Neural crest cell (in vitro differentiated cells): ENCODE results near the gene HAUS2. TPM values are rescaled to one million over a fixed set of nuclear protein-coding genes. Genes with fewer than 3 reads are reported as not detected.

ENCODE experiments used
- DNase-seq: peaks from one replicate; pipeline ENCODE4 v3.0.0; 2021; ENCODE audit warnings: low read depth, mixed read lengths, low spot score
- H3K27ac Mint-ChIP-seq: one replicate; pipeline ENCODE4 v1.8.0; 2021; ENCODE audit warnings: mild to moderate bottlenecking, mixed read lengths; ENCODE audit not compliant: unreplicated experiment
- H3K27me3 Mint-ChIP-seq: 2 replicates; pipeline ENCODE4 v1.8.0; 2021; ENCODE audit warnings: low read depth, mild to moderate bottlenecking, mixed read lengths
- H3K36me3 Mint-ChIP-seq: 2 replicates; pipeline ENCODE4 v1.8.0; 2021; ENCODE audit warnings: low read depth, mild to moderate bottlenecking, mixed read lengths
- H3K4me1 Mint-ChIP-seq: 2 replicates; pipeline ENCODE4 v1.8.0; 2021; ENCODE audit warnings: mixed read lengths
- H3K4me3 Mint-ChIP-seq: one replicate; pipeline ENCODE4 v1.8.0; 2021; ENCODE audit warnings: mild to moderate bottlenecking, mixed read lengths
- H3K9me3 Mint-ChIP-seq: 2 replicates; pipeline ENCODE4 v1.8.0; 2021; ENCODE audit warnings: mixed read lengths
- CTCF ChIP-seq: fragments of 200-600 bp; sonication (generic); conservative IDR thresholded peaks from 2 replicates; pipeline ENCODE4 v1.5.0; 2021; ENCODE audit warnings: antibody characterized with exemption, mild to moderate bottlenecking
- total RNA-seq: library from RNA; stranded (reverse); gene quantifications from 2 replicates; pipeline ENCODE4 v1.2.1, GENCODE V29; 2021

Gene HAUS2
- total RNA-seq, 1 donor from 2014 or later = 34.7 TPM

- H3K27me3 Mint-ChIP-seq = no peaks in the 10 kb centered on the region
- no peaks in the 10 kb centered on the region for H3K36me3 Mint-ChIP-seq
- H3K9me3 Mint-ChIP-seq = no peaks in the 10 kb centered on the region
- H3K4me1 Mint-ChIP-seq = peaks cover 12% of the 10 kb centered on the region
- DNase-seq = no peak
- H3K27ac Mint-ChIP-seq = no peak overlapping the region
- no peak for TF ChIP-seq CTCF
- H3K4me3 Mint-ChIP-seq = no peak overlapping the region
Measured at GRCh38 chr15:42612367-42612912, 63.8 kb downstream of the HAUS2 start.

- TF ChIP-seq CTCF = no peak
- Mint-ChIP-seq H3K27me3 (no peaks in the 10 kb centered on the region), H3K27ac (no peak overlapping the region), H3K36me3 (no peaks in the 10 kb centered on the region), H3K4me3 (no peak overlapping the region), H3K4me1 (peaks cover 12% of the 10 kb centered on the region), H3K9me3 (no peaks in the 10 kb centered on the region)
- no peak for DNase-seq
Measured at GRCh38 chr15:42616107-42616506, 67.5 kb downstream of the HAUS2 start.

Other genes starting within 250 kb of the HAUS2 start
- gene CAPN3, start 189.3 kb upstream of the HAUS2 start, total RNA-seq = 2.2 and 2.7 TPM in 2 replicates
- 61.3 and 69.6 TPM in 2 replicates for gene ZNF106, start 57.7 kb upstream of the HAUS2 start, total RNA-seq
- gene SNAP23, start 53.2 kb upstream of the HAUS2 start, total RNA-seq = 54.8 and 59.2 TPM in 2 replicates
- gene LRRC57, start within 50 bp of the HAUS2 start, total RNA-seq = 42.9 and 43.8 TPM in 2 replicates
- 16.4 and 16.5 TPM in 2 replicates for gene STARD9, start 26.8 kb downstream of the HAUS2 start, total RNA-seq
- 32.7 and 41.0 TPM in 2 replicates for gene CDAN1, start 188.3 kb downstream of the HAUS2 start, total RNA-seq